MM.1S (cell line): ENCODE results near the gene DPP10.

ENCODE experiments used
- DNase-seq: peaks from one replicate; pipeline ENCODE4 v3.0.0-alpha.2; 2015
- H2AFZ ChIP-seq: fragments of 300-600 bp; sonication (generic); 2 replicates; pipeline ENCODE4 v1.6.0; 2016; ENCODE audit warnings: antibody characterized with exemption, low read length
- H3F3A ChIP-seq: fragments of 300-600 bp; sonication (generic); 2 replicates; pipeline ENCODE4 v1.6.1; 2016; ENCODE audit warnings: mild to moderate bottlenecking, antibody characterized with exemption, low read length, moderate library complexity, mixed read lengths; ENCODE audit not compliant: insufficient read depth
- H3K27ac ChIP-seq: fragments of 300-600 bp; sonication (generic); 2 replicates; pipeline ENCODE4 v1.5.1; 2016; ENCODE audit warnings: mild to moderate bottlenecking, low read length
- H3K27me3 ChIP-seq: fragments of 300-600 bp; sonication (generic); replicated peaks from 2 replicates; pipeline ENCODE4 v1.6.0; 2016; ENCODE audit warnings: low read length; ENCODE audit not compliant: insufficient read depth
- H3K36me3 ChIP-seq: fragments of 300-600 bp; sonication (generic); replicated peaks from 2 replicates; pipeline ENCODE4 v1.6.1; 2016; ENCODE audit warnings: mild to moderate bottlenecking, low read length, mixed read lengths; ENCODE audit not compliant: insufficient read depth
- H3K4me1 ChIP-seq: fragments of 300-600 bp; sonication (generic); 2 replicates; pipeline ENCODE4 v1.6.1; 2016; ENCODE audit warnings: low read length, mixed read lengths
- H3K4me2 ChIP-seq: fragments of 300-600 bp; sonication (generic); 2 replicates; pipeline ENCODE4 v1.6.0; 2016; ENCODE audit warnings: low read depth, low read length
- H3K4me3 ChIP-seq: fragments of 300-600 bp; sonication (generic); 2 replicates; pipeline ENCODE4 v1.5.1; 2016; ENCODE audit warnings: low read length, mixed read lengths
- H3K79me2 ChIP-seq: fragments of 300-600 bp; sonication (generic); 2 replicates; pipeline ENCODE4 v1.6.1; 2016; ENCODE audit warnings: mixed run types, low read length, mixed read lengths
- H3K9ac ChIP-seq: fragments of 300-600 bp; sonication (generic); 2 replicates; pipeline ENCODE4 v1.6.1; 2016; ENCODE audit warnings: low read length, mixed read lengths
- H3K9me2 ChIP-seq: fragments of 300-600 bp; sonication (generic); replicated peaks from 2 replicates; pipeline ENCODE4 v1.6.1; 2016; ENCODE audit warnings: mild to moderate bottlenecking, low read length, mixed read lengths; ENCODE audit not compliant: insufficient read depth
- H3K9me3 ChIP-seq: fragments of 300-600 bp; sonication (generic); replicated peaks from 2 replicates; pipeline ENCODE4 v1.6.1; 2016; ENCODE audit warnings: mild to moderate bottlenecking, low read length, mixed read lengths; ENCODE audit not compliant: insufficient read depth
- H4K20me1 ChIP-seq: fragments of 300-600 bp; sonication (generic); 2 replicates; pipeline ENCODE4 v1.6.1; 2016; ENCODE audit warnings: mild to moderate bottlenecking, low read length, moderate library complexity, mixed read lengths; ENCODE audit not compliant: insufficient read depth
- CTCF ChIP-seq: fragments of 300-600 bp; sonication (generic); IDR thresholded peaks from 2 replicates; pipeline ENCODE4 v1.5.1; 2016; ENCODE audit warnings: antibody characterized with exemption, low read length, mixed read lengths
- EZH2 ChIP-seq: fragments of 300-600 bp; sonication (generic); optimal IDR thresholded peaks from 2 replicates; pipeline ENCODE3; 2017; ENCODE audit warnings: low read depth, mild to moderate bottlenecking, antibody characterized with exemption, low read length, mixed read lengths
- EZH2phosphoT487 ChIP-seq: fragments of 300-600 bp; sonication (generic); IDR thresholded peaks from 2 replicates; pipeline ENCODE4 v1.6.1; 2018; ENCODE audit warnings: antibody characterized with exemption, low read length

The DPP10 gene

DNA sequence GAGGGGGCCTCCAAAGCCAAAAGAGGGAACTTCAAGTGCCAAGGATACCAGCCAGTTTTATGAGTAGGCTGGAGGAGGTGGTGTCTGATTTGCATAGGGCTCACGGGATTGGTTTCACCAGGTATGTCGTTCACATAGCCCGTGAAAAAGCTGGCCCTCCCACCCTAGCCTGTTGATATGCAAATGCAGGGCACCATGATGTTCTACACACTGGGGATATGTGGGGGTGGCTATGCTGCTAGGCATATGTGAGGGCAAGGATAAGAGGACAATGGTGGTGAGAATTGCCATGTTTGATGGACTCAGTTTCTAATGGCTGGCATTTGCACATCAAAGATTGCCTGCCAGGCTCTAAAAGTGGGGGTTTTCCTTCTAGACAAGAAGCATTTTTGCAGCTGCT, 378.6 kb downstream of the DPP10 start:
- no peaks in the 10 kb centered on the region for H3F3A ChIP-seq
- H3K27me3 ChIP-seq = no peaks in the 10 kb centered on the region
- H3K4me1 ChIP-seq = no peaks in the 10 kb centered on the region
- H3K4me3 ChIP-seq = no peak overlapping the region
- no peak overlapping the region for H3K27ac ChIP-seq
- no peak overlapping the region for H2AFZ ChIP-seq
- no peak for DNase-seq
- H3K4me2 ChIP-seq = no peak overlapping the region
- H3K36me3 ChIP-seq = no peaks in the 10 kb centered on the region
- H4K20me1 ChIP-seq = no peaks in the 10 kb centered on the region
- TF ChIP-seq EZH2 = no peak
- no peak for TF ChIP-seq CTCF
- no peak for TF ChIP-seq EZH2phosphoT487
- H3K79me2 ChIP-seq = no peaks in the 10 kb centered on the region
- no peaks in the 10 kb centered on the region for H3K9me3 ChIP-seq
- no peaks in the 10 kb centered on the region for H3K9me2 ChIP-seq
- H3K9ac ChIP-seq = no peak overlapping the region

DNA sequence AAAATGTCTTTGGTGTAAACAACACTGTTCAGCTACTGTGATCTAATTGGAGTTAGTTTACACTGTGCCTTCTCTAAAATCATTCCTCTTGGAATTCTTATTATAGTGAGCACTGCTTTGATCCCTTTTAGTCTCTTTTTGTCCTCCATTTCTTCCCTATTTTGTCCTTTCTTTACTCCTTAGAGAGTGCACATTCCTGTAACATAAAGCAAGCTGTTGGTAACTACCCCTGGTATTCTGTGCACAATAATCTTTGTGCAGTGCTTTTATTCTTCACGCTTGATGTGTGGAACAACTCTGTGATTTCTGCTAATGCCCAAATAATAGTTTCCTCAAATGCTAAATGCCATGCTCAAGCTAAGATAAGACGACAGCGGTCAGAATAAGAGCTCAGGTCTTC, 401.5 kb downstream of the DPP10 start:
- Histone ChIP-seq H3K4me3 (no peak overlapping the region), H3K9me3 (no peaks in the 10 kb centered on the region), H3K9ac (no peak overlapping the region), H3K27ac (no peak overlapping the region), H2AFZ (no peak overlapping the region), H3F3A (no peaks in the 10 kb centered on the region), H3K9me2 (no peaks in the 10 kb centered on the region), H4K20me1 (no peaks in the 10 kb centered on the region), H3K27me3 (no peaks in the 10 kb centered on the region), H3K4me2 (no peak overlapping the region), H3K36me3 (no peaks in the 10 kb centered on the region), H3K4me1 (no peaks in the 10 kb centered on the region), H3K79me2 (no peaks in the 10 kb centered on the region)
- no peak for TF ChIP-seq CTCF
- no peak for TF ChIP-seq EZH2phosphoT487
- no peak for TF ChIP-seq EZH2
- DNase-seq = no peak

- no peak overlapping the region for H3K4me3 ChIP-seq
- no peaks in the 10 kb centered on the region for H3K36me3 ChIP-seq
- no peaks in the 10 kb centered on the region for H3F3A ChIP-seq
- no peaks in the 10 kb centered on the region for H3K27me3 ChIP-seq
- no peak for DNase-seq
- no peak overlapping the region for H3K9ac ChIP-seq
- no peak overlapping the region for H3K4me2 ChIP-seq
- H2AFZ ChIP-seq = no peak overlapping the region
- H3K9me3 ChIP-seq = no peaks in the 10 kb centered on the region
- H3K9me2 ChIP-seq = no peaks in the 10 kb centered on the region
- H3K27ac ChIP-seq = no peak overlapping the region
- no peaks in the 10 kb centered on the region for H3K4me1 ChIP-seq
- H3K79me2 ChIP-seq = no peaks in the 10 kb centered on the region
- TF ChIP-seq CTCF = no peak
- TF ChIP-seq EZH2 = no peak
- TF ChIP-seq EZH2phosphoT487 = no peak
- no peaks in the 10 kb centered on the region for H4K20me1 ChIP-seq
Observed at GRCh38 chr2:114857196-114857595, 414.8 kb downstream of the DPP10 start.
